Transverse colon (tissue), 4 donors: Measurements from ENCODE around the gene PRKCD. TPM values are rescaled to one million over a fixed set of nuclear protein-coding genes. Genes with fewer than 3 reads are reported as not detected.

Experiments used
- DNase-seq: peaks from one replicate; pipeline ENCODE4 v3.0.0-alpha.2; 2019
- H3K27ac ChIP-seq, 4 donors: fragments of 200-600 bp; sonication (generic); 2 replicates each; pipeline ENCODE4 v1.5.1; 2016 to 2018; ENCODE audit warnings: inconsistent platforms in 4 of 4
- H3K27me3 ChIP-seq: fragments of 200-600 bp; sonication (generic); 2 replicates; pipeline ENCODE4 v1.5.1; 2017; ENCODE audit warnings: inconsistent platforms
- H3K36me3 ChIP-seq, 4 donors: fragments of 200-600 bp; sonication (generic); 2 replicates each; pipeline ENCODE4 v1.5.1; 2017 to 2019; ENCODE audit warnings: inconsistent platforms in 4 of 4
- H3K4me1 ChIP-seq, 4 donors: fragments of 200-600 bp; sonication (generic); 2 replicates each; pipeline ENCODE4 v1.5.1; 2017 to 2020; ENCODE audit warnings: inconsistent platforms in 4 of 4
- H3K4me3 ChIP-seq, 4 donors: fragments of 200-600 bp; sonication (generic); 1 replicate in 1 of 4; 2 replicates in 3 of 4; pipeline versions ENCODE4 v1.5.1 to v1.6.1; 2017 to 2019; ENCODE audit warnings: inconsistent platforms in 4 of 4
- H3K9me3 ChIP-seq, 2 donors: fragments of 200-600 bp; sonication (generic); 2 replicates each; pipeline ENCODE4 v1.5.1; 2017 to 2019; ENCODE audit warnings: inconsistent platforms in 2 of 2
- CTCF ChIP-seq, 5 experiments: fragments of 200-600 bp in 3 of 5; fragments of 450-650 bp in 2 of 5; sonication (generic) in 3 of 5; IDR thresholded peaks; 1 replicate in 2 of 5; 2 replicates in 3 of 5; pipeline ENCODE4 v1.5.1; 2016 to 2017; ENCODE audit warnings: antibody characterized with exemption in 5 of 5, inconsistent platforms in 3 of 5, mild to moderate bottlenecking in 2 of 5, moderate library complexity in 1 of 5
- EP300 ChIP-seq: sonication (generic); formaldehyde crosslinking; IDR thresholded peaks from one replicate; pipeline ENCODE4 v1.6.1; 2017; ENCODE audit warnings: antibody characterized with exemption, low read depth
- POLR2A ChIP-seq: fragments of 450-650 bp; IDR thresholded peaks from one replicate; pipeline ENCODE4 v1.6.1; 2016; ENCODE audit warnings: antibody characterized with exemption, mild to moderate bottlenecking, moderate library complexity
- POLR2AphosphoS5 ChIP-seq, 3 donors: sonication (generic); formaldehyde crosslinking; IDR thresholded peaks; one replicate each; pipeline ENCODE4 v1.6.1; 2016; ENCODE audit warnings: antibody characterized with exemption in 3 of 3
- WGBS, 2 donors: methylation state at CpG; one replicate each; pipeline ENCODE4 v1.1.5; 2018; ENCODE audit warnings: low coverage in 1 of 2; 5-methylcytosine and 5-hydroxymethylcytosine counted together
- in situ Hi-C, 4 donors: fragments of 200-750 bp; cut with MboI; loops; one replicate each; pipeline versions ENCODE4 v1.15.0 to v1.15.1; 2017; ENCODE audit warnings: low sequenced_read_pairs in 3 of 4, low pct_ligation_motif_present in 1 of 4, low pct_unique_long_range_greater_than_20kb in 1 of 4
- intact Hi-C: fragments of 100-400 bp; cut with DNase I; formaldehyde crosslinking; loops from one replicate; pipeline ENCODE4 v1.15.1; 2023; ENCODE audit warnings: low total_unique reads
- total RNA-seq, 4 donors: library from RNA; depleted of rRNA; stranded (reverse); fragments of >200 nt; gene quantifications; one replicate each; pipeline ENCODE4 v1.1.0, GENCODE V29; 2016

PRKCD gene
- total RNA-seq, 4 donors from 2014 or later, result 43.8 to 78.9 (median 55.9) TPM

DNA sequence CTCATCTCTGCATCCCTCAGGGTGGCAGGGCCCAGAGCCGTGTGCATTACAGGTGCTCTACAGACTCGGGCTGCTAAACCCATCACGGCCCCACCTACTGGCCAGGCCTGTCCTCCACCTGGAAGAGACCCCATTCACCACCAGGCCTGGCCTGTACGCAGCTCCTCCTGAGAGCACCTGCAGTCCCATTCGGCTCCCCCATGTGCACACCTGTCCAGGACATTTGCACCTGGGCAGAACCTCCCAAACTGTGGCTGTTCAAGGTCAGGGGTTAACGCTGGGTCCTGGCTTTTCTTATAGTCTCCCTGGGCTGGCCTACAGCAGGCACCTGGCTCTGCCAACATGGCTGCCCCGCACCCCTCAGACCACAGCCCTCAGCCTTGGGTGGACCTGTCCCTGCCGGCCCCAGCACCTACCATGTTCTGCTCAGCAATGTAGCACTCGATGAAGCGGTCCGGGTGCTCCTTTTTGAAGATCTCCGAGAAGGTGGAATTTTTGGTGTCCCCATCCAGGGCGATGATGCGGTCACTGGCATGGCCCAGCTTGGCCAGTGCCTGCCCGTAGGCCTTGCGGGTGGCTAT, 69.1 kb downstream of the PRKCD start:
- no peak for TF ChIP-seq POLR2AphosphoS5 (IDR thresholded peaks at IDR 0.05)
- TF ChIP-seq EP300, result no peak
- no peak for TF ChIP-seq POLR2A
- TF ChIP-seq CTCF (IDR thresholded peaks at IDR 0.05), result no peak
- DNase-seq, result no peak
- H3K27ac ChIP-seq, result no peak overlapping the region
- in situ Hi-C loops (no loop called here), intact Hi-C loops (no loop called here)
- peaks cover 0 to 78% (median 38%) of the 10 kb centered on the region in 4 donors for H3K36me3 ChIP-seq
- H3K9me3 ChIP-seq, result no peaks in the 10 kb centered on the region
- 82 to 90% methylated on average over 2 to 16 of the region's 16 CpGs for WGBS, 2 donors
- H3K4me3 ChIP-seq, result no peak overlapping the region
- no peaks in the 10 kb centered on the region for H3K4me1 ChIP-seq
- no peaks in the 10 kb centered on the region for H3K27me3 ChIP-seq

GRCh38 chr3:53230789-53231188, 69.8 kb downstream of the PRKCD start:
- 90% methylated on average over 5 of the region's 5 CpGs; no CpG with 5 or more reads in 1 of the 2 donors for whole genome bisulfite sequencing, 2 donors
- Histone ChIP-seq H3K4me3 (no peak overlapping the region), H3K4me1 (peaks cover 0 to 1% (median under 1%) of the 10 kb centered on the region in 4 donors), H3K27me3 (no peaks in the 10 kb centered on the region), H3K9me3 (no peaks in the 10 kb centered on the region), H3K27ac (no peak overlapping the region), H3K36me3 (peaks cover 0 to 71% (median 34%) of the 10 kb centered on the region in 4 donors)
- TF ChIP-seq POLR2AphosphoS5 (IDR thresholded peaks at IDR 0.05) (no peak), EP300 (no peak), CTCF (IDR thresholded peaks at IDR 0.05) (no peak), POLR2A (no peak)
- in situ Hi-C loops, result no loop called here
- DNase-seq, result no peak
- intact Hi-C loops, result no loop called here

DNA sequence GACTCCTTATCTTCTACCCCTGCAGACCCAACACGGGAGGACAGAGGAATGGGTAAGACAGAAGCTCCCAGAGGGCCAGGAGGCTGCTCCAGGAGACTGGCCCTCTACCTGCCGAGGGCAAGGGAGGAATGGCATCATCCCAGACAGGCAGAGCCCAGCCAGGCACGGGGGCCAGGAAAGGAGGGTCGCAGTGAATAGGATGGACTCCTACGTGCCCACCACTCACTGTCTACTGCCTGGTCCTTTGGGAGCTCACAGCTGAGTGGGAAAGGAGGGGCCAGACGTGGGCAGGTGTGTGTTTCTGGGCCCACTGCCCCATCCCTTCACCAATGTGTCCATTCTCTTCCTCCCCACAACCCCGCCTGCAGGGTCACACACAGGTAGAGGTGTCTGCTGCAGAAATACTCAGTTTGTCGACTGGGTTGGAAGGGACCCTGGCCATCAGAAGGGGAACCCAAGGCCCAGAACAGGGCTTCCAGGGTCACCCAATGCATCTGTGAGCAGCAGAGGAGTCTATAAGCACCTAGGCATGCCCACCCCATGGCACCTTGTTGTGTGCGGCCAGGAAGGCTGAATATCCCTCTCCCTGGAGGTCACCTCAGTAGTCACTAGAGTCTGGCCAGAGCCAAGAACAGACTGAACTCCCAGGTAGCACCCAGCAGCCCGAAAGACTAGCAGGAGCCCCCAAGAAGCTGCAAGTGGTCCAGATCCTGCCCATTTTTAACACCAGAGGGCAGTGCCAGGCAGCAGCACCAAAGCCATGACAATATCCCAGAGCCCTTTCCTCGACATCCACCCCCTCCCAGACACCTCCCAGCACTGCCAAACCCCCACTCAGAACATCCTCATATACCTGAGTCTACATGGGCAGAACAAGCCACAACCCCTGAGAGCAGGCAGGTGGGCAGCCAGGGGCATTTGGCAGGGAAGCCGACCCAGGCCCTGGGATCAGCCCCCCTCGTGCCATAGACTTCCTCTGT, 70.8 kb downstream of the PRKCD start:
- no peak for DNase-seq
- Histone ChIP-seq H3K27me3 (no peaks in the 10 kb centered on the region), H3K36me3 (peaks cover 0 to 61% (median 27%) of the 10 kb centered on the region in 4 donors), H3K9me3 (no peaks in the 10 kb centered on the region), H3K4me1 (peaks cover 0 to 12% (median 10%) of the 10 kb centered on the region in 4 donors), H3K27ac (no peak overlapping the region), H3K4me3 (no peak overlapping the region)
- in situ Hi-C loops (no loop called here), intact Hi-C loops (no loop called here)
- WGBS, 2 donors, result 88% methylated on average over 13 of the region's 13 CpGs; no CpG with 5 or more reads in 1 of the 2 donors
- TF ChIP-seq POLR2AphosphoS5 (IDR thresholded peaks at IDR 0.05), result no peak
- no peak for TF ChIP-seq CTCF (IDR thresholded peaks at IDR 0.05)
- no peak for TF ChIP-seq EP300
- TF ChIP-seq POLR2A, result no peak

- H3K4me1 ChIP-seq, result peaks cover 3 to 20% (median 17%) of the 10 kb centered on the region in 4 donors
- H3K4me3 ChIP-seq, result no peak overlapping the region
- TF ChIP-seq CTCF (IDR thresholded peaks at IDR 0.05) (no peak), POLR2A (no peak), POLR2AphosphoS5 (IDR thresholded peaks at IDR 0.05) (no peak), EP300 (no peak)
- no peak for DNase-seq
- no peaks in the 10 kb centered on the region for H3K9me3 ChIP-seq
- 81% methylated on average over 18 of the region's 18 CpGs; no CpG with 5 or more reads in 1 of the 2 donors for WGBS, 2 donors
- intact Hi-C loops, result no loop called here
- in situ Hi-C loops, result no loop called here
- H3K27ac ChIP-seq, result no peak overlapping the region
- no peaks in the 10 kb centered on the region for H3K27me3 ChIP-seq
- peaks cover 0 to 53% (median 21%) of the 10 kb centered on the region in 4 donors for H3K36me3 ChIP-seq
These were observed 71.8 kb downstream of the PRKCD start for GRCh38 chr3:53232641-53233377.
